GM10847 (cell line): ENCODE data around the gene P2RX3.

Source experiments
- POLR2A ChIP-seq: IDR thresholded peaks from 2 replicates; pipeline ENCODE4 v1.6.1; 2011; ENCODE audit not compliant: insufficient read length; ENCODE audit errors: extremely low read depth

Gene P2RX3

DNA sequence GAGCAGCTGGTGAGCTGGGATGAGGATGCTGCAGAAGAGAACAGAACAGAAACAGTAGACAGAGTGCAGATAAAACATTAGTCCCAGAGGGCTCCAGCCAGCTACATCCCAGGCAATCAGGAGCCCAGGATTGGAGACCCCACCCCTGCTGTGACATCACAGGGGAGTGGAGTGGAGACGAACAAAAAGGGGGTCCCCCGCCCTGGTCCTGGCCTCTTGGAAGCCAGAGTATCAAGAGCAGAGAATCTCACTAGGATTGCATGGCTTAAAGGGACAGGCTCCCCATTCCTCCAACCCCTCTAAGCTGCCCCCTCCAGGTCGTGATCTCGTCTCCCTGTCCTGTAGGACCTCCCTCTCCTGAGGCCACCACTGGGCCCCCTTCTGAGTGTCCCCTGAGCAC, at the start of gene P2RX3:
P2RX3 (plus strand) TSS at position 211 of the 400 bp plus-strand sequence. CDS start 199 bp downstream, outside the sequence.
- no peak for TF ChIP-seq POLR2A

DNA sequence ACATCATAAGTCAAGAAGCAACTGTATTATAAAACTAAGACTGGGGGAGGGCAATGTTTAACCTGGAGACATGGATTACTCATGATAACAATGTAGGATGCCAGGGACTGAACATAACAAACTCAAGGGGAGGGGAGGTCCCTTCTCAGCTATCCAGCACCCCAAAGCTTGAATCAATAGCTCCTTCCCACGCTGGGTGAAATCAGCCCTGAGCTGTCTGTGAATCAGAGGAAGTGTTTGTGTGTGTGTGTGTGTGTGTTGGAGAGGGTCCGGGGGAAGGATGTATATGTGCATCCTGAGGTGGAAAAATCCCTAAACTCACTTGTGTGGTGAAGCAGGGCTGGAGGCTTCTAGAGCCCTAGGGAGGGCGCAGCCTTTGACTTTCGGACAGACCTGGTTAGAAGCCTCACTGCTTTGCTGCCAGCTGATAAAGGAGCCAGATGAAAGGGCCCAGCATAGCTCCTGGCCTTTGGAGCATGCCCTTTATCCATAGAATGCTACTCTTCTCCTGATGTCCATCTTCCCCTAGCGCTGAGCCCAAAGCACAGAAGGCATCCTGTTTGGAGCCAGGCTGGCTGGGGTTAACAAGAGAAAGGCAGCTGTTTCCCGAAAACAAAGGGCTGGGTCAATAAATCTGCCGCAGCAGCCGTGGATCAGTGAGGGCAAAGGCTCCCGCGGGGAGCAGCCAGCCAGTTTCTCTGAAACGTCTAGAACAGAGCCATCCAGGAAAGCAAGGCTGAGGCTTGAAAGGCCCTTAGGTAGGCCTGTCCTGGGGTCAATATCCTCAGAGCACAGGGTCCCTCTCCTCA, 49.2 kb upstream of the P2RX3 start:
- TF ChIP-seq POLR2A, result no peak

- TF ChIP-seq POLR2A, result no peak
Observed at GRCh38 chr11:57290288-57290687, 47.9 kb upstream of the P2RX3 start.

GRCh38 chr11:57294225-57295131, 43.7 kb upstream of the P2RX3 start:
- no peak for TF ChIP-seq POLR2A

- TF ChIP-seq POLR2A, result no peak
Observed at GRCh38 chr11:57297221-57297620, 40.9 kb upstream of the P2RX3 start.

DNA sequence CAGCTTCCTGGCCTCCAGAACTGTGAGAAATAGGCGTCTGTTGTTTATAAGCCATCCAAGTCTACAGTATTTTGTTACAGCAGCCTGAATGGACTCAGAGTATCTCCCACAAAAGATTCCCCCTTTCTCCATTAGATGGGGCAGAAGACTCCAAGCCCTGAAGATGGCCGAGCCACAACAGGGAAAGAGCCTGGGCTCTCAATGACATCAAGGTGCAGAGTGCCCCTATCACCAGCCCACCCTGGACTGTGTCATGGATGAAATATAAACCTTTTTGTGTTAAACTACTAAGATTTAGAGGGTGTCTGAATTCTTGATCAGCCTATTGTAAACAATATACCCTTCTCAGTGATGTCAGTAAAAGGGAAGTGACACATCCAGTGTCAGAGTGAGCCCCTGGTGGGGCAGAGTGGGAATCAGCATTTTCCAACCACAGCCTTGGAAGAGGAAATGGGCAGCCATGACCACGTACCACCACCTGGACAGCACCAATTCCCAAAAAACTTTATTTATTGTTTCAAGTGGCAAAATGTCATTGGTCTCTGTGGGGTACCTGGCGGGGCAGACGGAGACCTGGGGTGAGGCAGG, 38.9 kb upstream of the P2RX3 start:
- TF ChIP-seq POLR2A, result no peak

DNA sequence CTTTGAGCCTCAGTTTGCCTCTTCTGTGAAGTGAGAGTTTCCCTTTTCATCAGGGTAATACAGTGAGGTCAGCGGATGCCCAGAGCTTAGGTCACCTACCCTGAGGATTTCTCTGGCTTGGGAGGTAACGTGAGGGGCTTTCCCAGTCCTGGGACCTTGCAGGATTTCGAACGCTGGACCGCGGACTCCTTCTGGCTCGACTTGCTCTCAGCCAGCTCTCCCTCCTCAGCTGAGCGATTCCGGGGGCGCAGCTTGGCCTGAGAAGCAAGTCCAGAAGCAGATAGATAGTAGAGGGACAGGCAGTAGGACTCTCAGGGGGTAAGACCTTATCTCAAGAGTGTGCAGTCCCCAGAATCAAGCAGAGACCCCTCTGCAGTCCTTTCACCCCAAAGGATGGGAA, 37.4 kb upstream of the P2RX3 start:
- TF ChIP-seq POLR2A, result no peak

DNA sequence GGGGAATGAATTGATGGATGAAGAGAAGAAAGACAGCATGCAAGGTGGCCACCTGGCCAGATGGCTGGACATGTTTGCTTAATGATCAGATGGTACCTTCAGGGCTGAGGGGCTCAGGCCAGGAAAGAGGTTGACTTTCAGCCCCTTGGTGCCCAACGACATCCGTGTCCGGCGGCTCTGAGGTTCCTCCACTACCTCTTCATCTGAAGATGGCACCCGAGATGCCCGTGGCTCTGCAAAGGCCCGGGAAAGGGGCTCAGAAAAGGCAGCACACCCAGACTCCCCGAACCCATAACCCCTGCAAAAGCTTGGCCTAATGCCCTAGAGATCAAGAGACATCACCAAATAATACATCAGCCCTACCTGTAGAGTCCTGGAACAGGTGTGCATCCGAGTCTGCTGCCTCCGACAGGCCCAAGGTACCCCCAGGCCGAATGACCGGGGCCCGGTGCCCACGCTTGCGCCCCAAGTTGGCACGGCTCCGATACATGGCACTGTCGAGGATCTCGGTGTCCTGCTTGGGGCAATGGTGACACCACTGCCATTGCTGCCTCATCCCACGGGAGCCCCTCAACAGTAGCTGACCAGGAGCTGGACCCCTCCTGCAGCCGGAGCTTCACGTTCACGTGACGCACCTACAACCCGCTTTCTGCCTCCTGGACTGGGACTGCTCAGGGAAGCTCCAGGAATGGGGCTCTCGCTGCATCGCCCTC, 36.3 kb upstream of the P2RX3 start:
- no peak for TF ChIP-seq POLR2A

DNA sequence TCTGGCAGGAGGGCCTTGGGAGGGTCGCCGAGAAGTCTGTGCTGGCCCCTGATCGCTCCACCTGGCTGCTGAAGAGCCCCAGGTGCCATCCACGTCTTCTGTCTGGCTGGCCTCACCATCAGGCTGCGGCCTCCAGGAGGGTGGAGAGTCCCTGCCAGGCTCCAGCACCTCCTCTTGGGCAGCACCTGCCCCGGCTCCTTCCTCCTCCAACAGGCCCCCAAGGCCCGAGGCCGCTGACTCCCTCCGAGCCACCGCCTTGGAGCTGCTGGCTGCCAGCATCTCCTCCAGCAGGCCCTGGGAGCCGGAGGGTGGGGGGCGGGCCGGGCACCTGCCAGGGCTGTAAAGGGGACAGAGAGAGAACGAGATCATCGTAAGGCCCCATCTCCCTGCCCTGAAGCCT, 35.7 kb upstream of the P2RX3 start:
- no peak for TF ChIP-seq POLR2A

GRCh38 chr11:57303280-57303989, 34.7 kb upstream of the P2RX3 start:
- TF ChIP-seq POLR2A, result no peak

DNA sequence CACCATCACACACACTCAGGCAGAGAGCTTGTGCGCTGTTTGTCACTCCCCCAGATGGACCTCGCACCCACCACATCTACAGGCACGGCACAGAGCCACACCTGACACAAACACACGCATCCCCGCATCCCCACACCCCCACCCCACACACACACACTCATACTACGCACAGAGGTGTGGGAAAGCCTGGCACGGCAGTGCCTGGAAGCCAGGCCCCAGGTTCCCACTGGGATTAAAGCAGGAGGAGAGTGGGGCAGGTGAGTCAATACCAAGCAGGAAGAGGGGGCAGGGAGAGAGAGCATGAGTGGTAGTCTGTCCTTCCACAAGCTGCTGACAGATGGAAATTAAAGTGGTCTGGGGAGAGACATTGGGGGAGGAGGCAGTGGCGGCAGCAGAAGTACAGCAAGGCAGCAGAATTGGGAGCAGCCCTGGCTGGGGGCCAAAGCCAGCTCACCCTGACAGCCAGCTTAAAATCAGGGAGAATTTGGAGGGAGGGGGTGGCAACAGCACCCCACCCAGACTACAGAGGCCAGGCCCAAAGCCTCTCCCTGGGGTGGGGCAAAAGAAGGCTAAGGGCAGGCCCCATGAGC, 34.1 kb upstream of the P2RX3 start:
- TF ChIP-seq POLR2A, result no peak

DNA sequence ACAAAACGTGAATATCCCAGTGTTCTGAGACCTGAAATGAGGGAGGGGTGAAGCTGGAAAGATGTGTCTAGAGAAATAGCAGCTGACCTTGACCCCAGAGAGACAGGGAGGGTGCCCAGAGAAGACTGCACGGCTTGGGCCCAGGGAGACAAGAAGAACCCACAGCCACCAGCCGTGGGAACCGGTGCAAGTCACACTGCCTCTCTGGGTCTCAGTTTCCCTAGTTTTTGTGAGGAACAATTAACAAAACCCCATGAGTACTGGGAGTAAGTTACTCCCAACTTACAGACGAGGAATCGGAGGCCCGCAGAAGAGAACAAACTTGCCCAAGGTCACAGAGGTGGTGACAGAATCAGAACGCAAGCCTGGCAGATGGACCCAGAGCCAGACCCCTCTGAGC, 32.6 kb upstream of the P2RX3 start:
- no peak for TF ChIP-seq POLR2A

DNA sequence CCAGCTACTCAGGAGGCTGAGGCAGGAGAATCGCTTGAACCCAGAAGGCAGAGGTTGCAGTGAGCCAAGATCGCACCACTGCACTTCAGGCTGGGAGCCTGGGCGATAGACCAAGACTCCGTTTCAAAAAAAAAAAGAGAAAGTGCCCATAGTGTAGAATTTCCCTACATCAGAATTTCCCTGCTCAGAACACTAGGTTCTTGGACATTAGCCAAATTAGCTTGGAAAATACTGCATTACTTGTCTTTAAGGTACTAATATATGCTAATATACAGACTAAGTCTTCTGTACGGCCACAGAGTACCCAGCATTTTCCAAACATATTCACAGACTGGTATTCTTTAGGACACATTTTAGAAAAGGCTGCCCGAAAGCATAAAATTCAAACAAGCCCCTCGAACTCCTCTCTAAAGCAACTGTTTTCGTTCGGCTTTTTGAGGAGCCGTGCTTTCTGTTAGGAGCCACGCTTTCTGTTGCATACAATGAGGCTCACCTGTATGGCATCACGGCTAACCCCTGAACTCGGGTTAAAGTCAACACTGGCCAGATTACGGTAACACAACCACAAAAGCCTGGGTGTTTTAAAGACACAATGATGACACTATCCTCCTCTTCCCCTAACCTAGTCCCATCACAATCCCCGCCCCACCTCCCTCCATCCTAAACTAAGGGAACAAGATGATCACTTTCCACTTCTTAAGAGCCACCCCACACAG, 31.8 kb upstream of the P2RX3 start:
- no peak for TF ChIP-seq POLR2A

GRCh38 chr11:57306940-57307565, 31.1 kb upstream of the P2RX3 start:
- TF ChIP-seq POLR2A, result no peak
